HepG2 (cell line): ENCODE results near the gene CAPN7. TPM values are rescaled to one million over a fixed set of nuclear protein-coding genes. Genes with fewer than 3 reads are reported as not detected.

Experiments used
- ATAC-seq: fragments of 200-7000 bp; cut with Tn5 transposase; 3 replicates; pipeline ENCODE4 v1.9.1; 2020; ENCODE audit warnings: mild to moderate bottlenecking, moderate library complexity
- BruUV-seq: library from RNA; stranded (reverse); fragments of 400-500 nt; replicated peaks from 2 replicates; lab custom pipeline; 2021; lab: Mats Ljungman, UMichigan
- CTCF ChIA-PET: fragments of 300-600 bp; formaldehyde crosslinking; extraction: SDS; loops from one replicate; lab custom pipeline; 2021; ENCODE audit warnings: low total read pairs, inconsistent platforms, low intra/inter-chr PET ratio; lab: Yijun Ruan, JAX
- POLR2A ChIA-PET: fragments of 350-600 bp; sonication (Branson Sonifier 250); formaldehyde crosslinking; loops from one replicate; lab custom pipeline; 2020; ENCODE audit warnings: antibody characterized with exemption, inconsistent platforms; lab: Yijun Ruan, JAX
- DNase-seq: peaks from one replicate; pipeline ENCODE4 v3.0.0-alpha.2; 2015; ENCODE audit warnings: low spot score
- FAIRE-seq: peaks from 3 replicates; lab custom pipeline; 2011; peaks lifted over from hg19 to GRCh38; lab: Jason Lieb, UNC
- H2AFZ ChIP-seq: one replicate; pipeline ENCODE4 v1.6.1; 2011; ENCODE audit warnings: low read length, inconsistent platforms
- H3K27ac ChIP-seq: fragments of 300-600 bp; 3 replicates; pipeline ENCODE4 v1.8.0; 2011; ENCODE audit warnings: mixed run types, mild to moderate bottlenecking, mixed read lengths, low read length, inconsistent platforms; ENCODE audit not compliant: insufficient read depth; ENCODE audit errors: extremely low read length
- H3K27me3 ChIP-seq, 2 experiments: fragments of 200-600 bp in 1 of 2; 2 replicates in 1 of 2; 3 replicates in 1 of 2; pipeline versions ENCODE4 v1.6.0 to v1.8.0; 2011; ENCODE audit warnings: low read length in 2 of 2, mild to moderate bottlenecking in 2 of 2, moderate library complexity in 2 of 2, inconsistent platforms in 1 of 2; ENCODE audit not compliant: insufficient read depth in 2 of 2, control insufficient read depth in 1 of 2
- H3K36me3 ChIP-seq, 2 experiments: fragments of 200-600 bp in 1 of 2; replicated peaks in 1 of 2; 2 replicates in 1 of 2; 3 replicates in 1 of 2; pipeline versions ENCODE4 v1.5.1 to v1.8.0; 2011; ENCODE audit warnings: low read length in 2 of 2, inconsistent platforms in 1 of 2; ENCODE audit not compliant: insufficient read depth in 2 of 2, control insufficient read depth in 1 of 2
- H3K4me1 ChIP-seq: 2 replicates; pipeline ENCODE4 v1.5.1; 2012; ENCODE audit warnings: low read length, inconsistent platforms; ENCODE audit not compliant: insufficient read depth
- H3K4me2 ChIP-seq: 2 replicates; pipeline ENCODE4 v1.6.0; 2011; ENCODE audit warnings: low read depth, low read length, inconsistent platforms
- H3K4me3 ChIP-seq, 3 experiments: fragments of 200-600 bp in 1 of 3; sonication (generic), shearing (Covaris generic) in 1 of 3; replicated peaks in 1 of 3; 2 replicates each; pipeline ENCODE4 v1.5.1; 2011 to 2016; ENCODE audit warnings: low read length in 3 of 3, inconsistent platforms in 2 of 3, low read depth in 2 of 3, mild to moderate bottlenecking in 2 of 3, control low read depth in 1 of 3, mixed read lengths in 1 of 3; ENCODE audit not compliant: insufficient read depth in 1 of 3
- H3K79me2 ChIP-seq: one replicate; pipeline ENCODE4 v1.6.1; 2011; ENCODE audit warnings: low read length, inconsistent platforms; ENCODE audit not compliant: insufficient read depth
- H3K9ac ChIP-seq: 2 replicates; pipeline ENCODE4 v1.6.0; 2011; ENCODE audit warnings: mild to moderate bottlenecking, low read depth, low read length, inconsistent platforms; ENCODE audit not compliant: insufficient read depth
- H3K9me3 ChIP-seq: 2 replicates; pipeline ENCODE4 v1.5.1; 2012; ENCODE audit warnings: mild to moderate bottlenecking, low read length
- H4K20me1 ChIP-seq: 2 replicates; pipeline ENCODE4 v1.6.0; 2011; ENCODE audit warnings: inconsistent platforms, mild to moderate bottlenecking, low read length, moderate library complexity; ENCODE audit not compliant: insufficient read depth
- CBX5 ChIP-seq: sonication (generic); formaldehyde crosslinking; IDR thresholded peaks from 2 replicates; pipeline ENCODE4 v1.4.0; 2020; ENCODE audit warnings: missing genetic modification reagents, borderline replicate concordance
- FOSL1 ChIP-seq: sonication (generic); formaldehyde crosslinking; IDR thresholded peaks from 2 replicates; pipeline ENCODE4 v1.9.0; 2021; ENCODE audit warnings: missing genetic modification reagents, borderline replicate concordance
- HNRNPK ChIP-seq: fragments of 200-400 bp; formaldehyde crosslinking; IDR thresholded peaks from 2 replicates; pipeline ENCODE4 v1.6.1; 2018; ENCODE audit warnings: low read length, low read depth, moderate library complexity, mild to moderate bottlenecking; ENCODE audit not compliant: poor library complexity, severe bottlenecking
- HNRNPL ChIP-seq: fragments of 200-400 bp; formaldehyde crosslinking; IDR thresholded peaks from 2 replicates; pipeline ENCODE4 v1.6.1; 2017; ENCODE audit warnings: mild to moderate bottlenecking, low read depth, low read length
- HOXA3 ChIP-seq: sonication (generic); formaldehyde crosslinking; IDR thresholded peaks from 2 replicates; pipeline ENCODE4 v1.5.0; 2020; ENCODE audit warnings: missing genetic modification reagents
- KLF13 ChIP-seq: sonication (generic); formaldehyde crosslinking; IDR thresholded peaks from 2 replicates; pipeline ENCODE4 v1.4.0; 2020; ENCODE audit warnings: mild to moderate bottlenecking, missing genetic modification reagents
- PAF1 ChIP-seq: IDR thresholded peaks from 2 replicates; pipeline ENCODE4 v1.6.1; 2016; ENCODE audit warnings: missing genetic modification reagents, missing compliant biosample characterization
- RARA ChIP-seq: IDR thresholded peaks from 2 replicates; pipeline ENCODE4 v1.6.1; 2016; ENCODE audit warnings: missing genetic modification reagents, missing compliant biosample characterization
- ZKSCAN1 ChIP-seq: fragments of 150-350 bp; IDR thresholded peaks from 2 replicates; pipeline ENCODE4 v1.6.1; 2014; ENCODE audit warnings: low read length
- WGBS: methylation state at CpG from one replicate; pipeline ENCODE4 v1.1.6; 2017; ENCODE audit warnings: low lambda C conversion rate; 5-methylcytosine and 5-hydroxymethylcytosine counted together
- in situ Hi-C: cut with HindIII; loops from 2 replicates; pipeline ENCODE4 v1.10.0; 2017; ENCODE audit warnings: low pct_unique_long_range_greater_than_20kb; ENCODE audit not compliant: extremely low pct_ligation_motif_present
- intact Hi-C: fragments of 100-400 bp; cut with micrococcal nuclease; formaldehyde crosslinking; loops from one replicate; pipeline ENCODE4 v1.10.0; 2022; ENCODE audit not compliant: unreplicated experiment
- polyA plus RNA-seq, 8 experiments: library from polyadenylated mRNA; depleted of rRNA in 3 of 8; stranded (reverse) in 7 of 8; unstranded in 1 of 8; fragments of >200 nt; fragmentation: Illumina TruSeq in 4 of 8; extraction: Trizol in 4 of 8; gene quantifications; 2 replicates each; pipeline versions ENCODE4 v1.2.1 to v1.2.3, GENCODE V29; 2011 to 2016; ENCODE audit warnings: low read depth in 4 of 8, missing spikeins in 1 of 8, mixed read lengths in 1 of 8; ENCODE audit not compliant: insufficient read depth in 1 of 8
- total RNA-seq, 5 experiments: library from RNA; depleted of rRNA; stranded (reverse); fragments of >200 nt; fragmentation: Illumina TruSeq; extraction: Trizol; gene quantifications; 2 replicates each; pipeline ENCODE4 v1.2.3, GENCODE V29; 2016; ENCODE audit warnings: low read depth in 1 of 5
- TF ChIP-seq, protein P1 (sequence below): sonication (generic); formaldehyde crosslinking; conservative IDR thresholded peaks from 2 replicates; pipeline ENCODE4 v1.4.0; 2020; ENCODE audit warnings: missing genetic modification reagents
- TF ChIP-seq, protein P2 (sequence below): sonication (generic); formaldehyde crosslinking; IDR thresholded peaks from 2 replicates; pipeline ENCODE4 v1.4.0; 2020; ENCODE audit warnings: missing genetic modification reagents
- TF ChIP-seq, protein P3 (sequence below): sonication (generic); formaldehyde crosslinking; IDR thresholded peaks from 2 replicates; pipeline ENCODE4 v1.4.0; 2020; ENCODE audit warnings: missing genetic modification reagents

Gene CAPN7
- total and polyA plus RNA-seq, 2 of the 13 experiments (the other 11 are each of a cell fraction or from before 2014, with no cell fraction given), result 16.7 to 36.8 TPM

DNA sequence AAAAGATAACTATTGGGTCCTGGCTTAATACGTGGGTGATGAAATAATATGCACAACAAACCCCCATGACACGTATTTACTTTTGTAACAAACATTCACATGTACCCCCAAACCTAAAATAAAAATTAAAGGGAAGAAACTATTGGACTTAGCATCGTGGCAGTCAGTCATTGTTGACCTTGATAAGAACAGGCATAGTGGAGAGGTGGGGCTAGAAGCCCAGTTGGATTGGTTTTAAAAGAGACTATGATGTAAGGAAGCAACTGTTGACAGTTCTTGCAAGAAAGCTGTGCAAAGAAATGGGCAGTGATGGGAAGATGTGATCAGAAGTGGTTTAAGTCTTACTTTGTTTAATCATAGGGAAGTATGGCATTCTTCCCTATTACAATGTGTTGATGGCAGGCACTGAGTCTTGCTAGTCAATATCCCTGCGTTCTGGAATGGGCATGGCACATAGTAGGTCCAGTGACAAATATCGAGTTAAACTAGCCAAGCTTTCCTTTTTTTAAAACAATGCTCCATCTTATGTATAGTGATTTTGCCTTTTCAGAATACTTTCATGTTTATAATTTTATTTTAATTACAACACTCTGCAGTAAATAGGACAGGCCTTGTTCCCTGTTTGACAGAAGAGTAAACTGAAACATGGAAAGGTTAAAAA, 37.9 kb downstream of the CAPN7 start:
- no TSS peak for BruUV-seq
- H4K20me1 ChIP-seq, result no peaks in the 10 kb centered on the region
- H3K79me2 ChIP-seq, result no peaks in the 10 kb centered on the region
- in situ Hi-C loops, result no loop called here
- H3K4me3 ChIP-seq, result no peak overlapping the region
- H3K27ac ChIP-seq, result no peak overlapping the region
- POLR2A ChIA-PET, result no interaction called here
- TF ChIP-seq, protein P1, sequence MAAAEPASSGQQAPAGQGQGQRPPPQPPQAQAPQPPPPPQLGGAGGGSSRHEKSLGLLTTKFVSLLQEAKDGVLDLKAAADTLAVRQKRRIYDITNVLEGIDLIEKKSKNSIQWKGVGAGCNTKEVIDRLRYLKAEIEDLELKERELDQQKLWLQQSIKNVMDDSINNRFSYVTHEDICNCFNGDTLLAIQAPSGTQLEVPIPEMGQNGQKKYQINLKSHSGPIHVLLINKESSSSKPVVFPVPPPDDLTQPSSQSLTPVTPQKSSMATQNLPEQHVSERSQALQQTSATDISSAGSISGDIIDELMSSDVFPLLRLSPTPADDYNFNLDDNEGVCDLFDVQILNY, result no peak
- TF ChIP-seq ZKSCAN1 (peak; percentile 82), HNRNPK (peak; percentile 41), RARA (no peak)
- H3K27me3 ChIP-seq, result no peaks in the 10 kb centered on the region
- 91% methylated on average over 5 of the region's 5 CpGs for WGBS
- DNase-seq, result no peak
- H3K36me3 ChIP-seq, result peaks cover 14 to 69% of the 10 kb centered on the region in 2 experiments
- H3K9me3 ChIP-seq, result no peaks in the 10 kb centered on the region
- no peak overlapping the region for H3K9ac ChIP-seq
- CTCF ChIA-PET, result no interaction called here
- no peaks in the 10 kb centered on the region for H3K4me1 ChIP-seq
- no peak overlapping the region for H2AFZ ChIP-seq
- intact Hi-C loops, result loop anchor here (5.0 kb wide), 1 partner anchor 37 kb away; the partner anchor contains the start of gene CAPN7
- H3K4me2 ChIP-seq, result no peak overlapping the region
- ATAC-seq, result no peak
- no peak for FAIRE-seq

DNA sequence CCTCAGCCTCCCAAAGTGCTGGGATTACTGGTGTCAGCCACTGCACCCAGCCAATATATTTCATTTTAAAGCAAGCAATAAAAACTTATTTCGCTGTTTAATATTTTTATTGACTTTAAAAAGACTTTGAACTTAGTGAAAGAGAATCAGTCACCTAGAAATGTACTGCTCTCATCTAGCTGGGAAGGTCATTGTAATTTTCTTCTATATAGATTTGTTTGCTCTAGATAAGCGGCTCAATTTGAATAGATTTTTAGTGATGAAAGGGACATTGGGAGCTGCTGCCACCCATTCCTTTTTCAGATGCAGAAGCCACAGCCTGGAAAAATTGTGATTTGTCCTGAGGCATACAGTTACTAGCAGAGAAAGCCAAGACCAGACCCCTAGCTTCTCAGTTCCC, 40.1 kb downstream of the CAPN7 start:
- 90% methylated on average over 2 of the region's 2 CpGs for WGBS
- Histone ChIP-seq H3K4me2 (no peak overlapping the region), H3K36me3 (peaks cover 9 to 53% of the 10 kb centered on the region in 2 experiments), H3K9ac (no peak overlapping the region), H3K9me3 (no peaks in the 10 kb centered on the region), H3K27ac (no peak overlapping the region), H2AFZ (no peak overlapping the region), H3K4me3 (no peak overlapping the region), H3K79me2 (no peaks in the 10 kb centered on the region), H3K27me3 (no peaks in the 10 kb centered on the region), H4K20me1 (no peaks in the 10 kb centered on the region), H3K4me1 (no peaks in the 10 kb centered on the region)
- DNase-seq (no peak), ATAC-seq (peak; percentile 63), FAIRE-seq (no peak)
- intact Hi-C loops, result no loop called here
- in situ Hi-C loops, result no loop called here
- POLR2A ChIA-PET, result no interaction called here
- CTCF ChIA-PET, result no interaction called here
- no TSS peak for BruUV-seq
- TF ChIP-seq KLF13 (CRISPR knock-in tag) (no peak), PAF1 (no peak), FOSL1 (no peak), HNRNPL (no peak), HOXA3 (CRISPR knock-in tag) (no peak), CBX5 (CRISPR knock-in tag) (no peak)
- TF ChIP-seq, protein P2, sequence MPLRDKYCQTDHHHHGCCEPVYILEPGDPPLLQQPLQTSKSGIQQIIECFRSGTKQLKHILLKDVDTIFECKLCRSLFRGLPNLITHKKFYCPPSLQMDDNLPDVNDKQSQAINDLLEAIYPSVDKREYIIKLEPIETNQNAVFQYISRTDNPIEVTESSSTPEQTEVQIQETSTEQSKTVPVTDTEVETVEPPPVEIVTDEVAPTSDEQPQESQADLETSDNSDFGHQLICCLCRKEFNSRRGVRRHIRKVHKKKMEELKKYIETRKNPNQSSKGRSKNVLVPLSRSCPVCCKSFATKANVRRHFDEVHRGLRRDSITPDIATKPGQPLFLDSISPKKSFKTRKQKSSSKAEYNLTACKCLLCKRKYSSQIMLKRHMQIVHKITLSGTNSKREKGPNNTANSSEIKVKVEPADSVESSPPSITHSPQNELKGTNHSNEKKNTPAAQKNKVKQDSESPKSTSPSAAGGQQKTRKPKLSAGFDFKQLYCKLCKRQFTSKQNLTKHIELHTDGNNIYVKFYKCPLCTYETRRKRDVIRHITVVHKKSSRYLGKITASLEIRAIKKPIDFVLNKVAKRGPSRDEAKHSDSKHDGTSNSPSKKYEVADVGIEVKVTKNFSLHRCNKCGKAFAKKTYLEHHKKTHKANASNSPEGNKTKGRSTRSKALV, result no peak
- TF ChIP-seq, protein P3, sequence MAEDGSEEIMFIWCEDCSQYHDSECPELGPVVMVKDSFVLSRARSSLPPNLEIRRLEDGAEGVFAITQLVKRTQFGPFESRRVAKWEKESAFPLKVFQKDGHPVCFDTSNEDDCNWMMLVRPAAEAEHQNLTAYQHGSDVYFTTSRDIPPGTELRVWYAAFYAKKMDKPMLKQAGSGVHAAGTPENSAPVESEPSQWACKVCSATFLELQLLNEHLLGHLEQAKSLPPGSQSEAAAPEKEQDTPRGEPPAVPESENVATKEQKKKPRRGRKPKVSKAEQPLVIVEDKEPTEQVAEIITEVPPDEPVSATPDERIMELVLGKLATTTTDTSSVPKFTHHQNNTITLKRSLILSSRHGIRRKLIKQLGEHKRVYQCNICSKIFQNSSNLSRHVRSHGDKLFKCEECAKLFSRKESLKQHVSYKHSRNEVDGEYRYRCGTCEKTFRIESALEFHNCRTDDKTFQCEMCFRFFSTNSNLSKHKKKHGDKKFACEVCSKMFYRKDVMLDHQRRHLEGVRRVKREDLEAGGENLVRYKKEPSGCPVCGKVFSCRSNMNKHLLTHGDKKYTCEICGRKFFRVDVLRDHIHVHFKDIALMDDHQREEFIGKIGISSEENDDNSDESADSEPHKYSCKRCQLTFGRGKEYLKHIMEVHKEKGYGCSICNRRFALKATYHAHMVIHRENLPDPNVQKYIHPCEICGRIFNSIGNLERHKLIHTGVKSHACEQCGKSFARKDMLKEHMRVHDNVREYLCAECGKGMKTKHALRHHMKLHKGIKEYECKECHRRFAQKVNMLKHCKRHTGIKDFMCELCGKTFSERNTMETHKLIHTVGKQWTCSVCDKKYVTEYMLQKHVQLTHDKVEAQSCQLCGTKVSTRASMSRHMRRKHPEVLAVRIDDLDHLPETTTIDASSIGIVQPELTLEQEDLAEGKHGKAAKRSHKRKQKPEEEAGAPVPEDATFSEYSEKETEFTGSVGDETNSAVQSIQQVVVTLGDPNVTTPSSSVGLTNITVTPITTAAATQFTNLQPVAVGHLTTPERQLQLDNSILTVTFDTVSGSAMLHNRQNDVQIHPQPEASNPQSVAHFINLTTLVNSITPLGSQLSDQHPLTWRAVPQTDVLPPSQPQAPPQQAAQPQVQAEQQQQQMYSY (CRISPR knock-in tag), result no peak
